HEK293T (cell line): Measurements from ENCODE around the gene NFKBIZ.

Experiments
- BHLHE40 ChIP-seq: fragments of 450-650 bp; IDR thresholded peaks from 2 replicates; pipeline ENCODE4 v1.6.1; 2016; ENCODE audit warnings: mild to moderate bottlenecking, moderate library complexity, borderline replicate concordance
- FOXA1 ChIP-seq: fragments of 450-650 bp; IDR thresholded peaks from 2 replicates; pipeline ENCODE4 v1.6.1; 2016; ENCODE audit warnings: mild to moderate bottlenecking
- FOXK2 ChIP-seq: fragments of 450-650 bp; IDR thresholded peaks from 2 replicates; pipeline ENCODE4 v1.6.1; 2016; ENCODE audit warnings: mild to moderate bottlenecking
- L3MBTL2 ChIP-seq: fragments of 450-650 bp; conservative IDR thresholded peaks from 2 replicates; pipeline ENCODE4 v1.6.1; 2016; ENCODE audit warnings: mild to moderate bottlenecking
- LEF1 ChIP-seq: fragments of 450-650 bp; IDR thresholded peaks from 2 replicates; pipeline ENCODE4 v1.6.1; 2017; ENCODE audit warnings: mild to moderate bottlenecking, borderline replicate concordance
- SP1 ChIP-seq: fragments of 450-650 bp; IDR thresholded peaks from 2 replicates; pipeline ENCODE4 v1.6.1; 2017
- SUZ12 ChIP-seq: fragments of 450-650 bp; IDR thresholded peaks from 2 replicates; pipeline ENCODE4 v1.6.1; 2016; ENCODE audit warnings: mild to moderate bottlenecking
- ZNF384 ChIP-seq: fragments of 450-650 bp; IDR thresholded peaks from 2 replicates; pipeline ENCODE4 v1.6.1; 2016
- TF ChIP-seq, protein P1 (sequence below): fragments of 450-650 bp; IDR thresholded peaks from 2 replicates; pipeline ENCODE4 v1.6.1; 2016

DNA sequence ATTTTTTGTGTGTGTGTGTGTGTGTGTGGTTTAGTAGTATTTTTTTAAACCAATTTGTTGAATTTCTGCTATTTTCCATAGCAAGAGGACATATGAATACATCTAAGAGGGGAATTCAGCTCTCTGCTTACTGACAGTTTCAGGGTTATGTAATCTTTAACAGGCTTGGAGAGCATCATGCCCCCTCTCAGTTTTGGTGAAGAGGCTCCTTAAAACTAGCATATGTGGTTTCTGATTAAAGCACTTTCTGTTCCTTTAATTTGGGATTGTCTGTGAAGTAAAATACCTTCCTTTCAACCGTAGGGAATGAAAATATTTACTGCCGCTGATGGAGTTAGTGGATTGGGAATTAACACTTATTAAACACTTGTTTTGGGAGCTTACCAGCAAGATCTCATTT, 19.4 kb upstream of the NFKBIZ start:
- TF ChIP-seq SUZ12 = no peak
- no peak for TF ChIP-seq LEF1
- no peak for TF ChIP-seq ZNF384
- no peak for TF ChIP-seq BHLHE40
- no peak for TF ChIP-seq FOXK2
- TF ChIP-seq SP1 = no peak
- TF ChIP-seq, protein P1, sequence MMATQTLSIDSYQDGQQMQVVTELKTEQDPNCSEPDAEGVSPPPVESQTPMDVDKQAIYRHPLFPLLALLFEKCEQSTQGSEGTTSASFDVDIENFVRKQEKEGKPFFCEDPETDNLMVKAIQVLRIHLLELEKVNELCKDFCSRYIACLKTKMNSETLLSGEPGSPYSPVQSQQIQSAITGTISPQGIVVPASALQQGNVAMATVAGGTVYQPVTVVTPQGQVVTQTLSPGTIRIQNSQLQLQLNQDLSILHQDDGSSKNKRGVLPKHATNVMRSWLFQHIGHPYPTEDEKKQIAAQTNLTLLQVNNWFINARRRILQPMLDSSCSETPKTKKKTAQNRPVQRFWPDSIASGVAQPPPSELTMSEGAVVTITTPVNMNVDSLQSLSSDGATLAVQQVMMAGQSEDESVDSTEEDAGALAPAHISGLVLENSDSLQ = no peak
- TF ChIP-seq L3MBTL2 = no peak
- TF ChIP-seq FOXA1 = no peak
